ENCODE data around the gene ACTR8. TPM values are rescaled to one million over a fixed set of nuclear protein-coding genes. Genes with fewer than 3 reads are reported as not detected.

ACTR8 gene
- total RNA-seq, 2 experiments from 2014 or later = 29.8 to 30.3 TPM

GRCh38 chr3:53842436-53843194, 39.3 kb downstream of the ACTR8 start:
- DNase-seq = no peak
- no peak overlapping the region for H3K27ac Mint-ChIP-seq
- peaks cover 36% of the 10 kb centered on the region for H3K27me3 Mint-ChIP-seq (ENCODE audit: low read depth)
- H3K36me3 Mint-ChIP-seq (ENCODE audit: low read depth) = no peaks in the 10 kb centered on the region
- no peak overlapping the region for H3K4me3 Mint-ChIP-seq
- peaks cover 2% of the 10 kb centered on the region for H3K4me1 Mint-ChIP-seq (ENCODE audit: low read depth)
- CTCF ChIA-PET = no interaction called here
- intact Hi-C loops (cut with micrococcal nuclease) = no loop called here
- H3K9me3 Mint-ChIP-seq = no peaks in the 10 kb centered on the region

GRCh38 chr3:53841296-53841695, 40.7 kb downstream of the ACTR8 start:
- Mint-ChIP-seq H3K27ac (no peak overlapping the region), H3K4me3 (no peak overlapping the region), H3K9me3 (no peaks in the 10 kb centered on the region), H3K27me3 (ENCODE audit: low read depth) (peaks cover 28% of the 10 kb centered on the region), H3K4me1 (ENCODE audit: low read depth) (no peaks in the 10 kb centered on the region), H3K36me3 (ENCODE audit: low read depth) (no peaks in the 10 kb centered on the region)
- intact Hi-C loops (cut with micrococcal nuclease) = no loop called here
- DNase-seq = no peak
- CTCF ChIA-PET = no interaction called here

- Mint-ChIP-seq H3K27me3 (ENCODE audit: low read depth) (peaks cover 2% of the 10 kb centered on the region), H3K27ac (no peak overlapping the region), H3K4me3 (no peak overlapping the region), H3K9me3 (no peaks in the 10 kb centered on the region), H3K36me3 (ENCODE audit: low read depth) (no peaks in the 10 kb centered on the region), H3K4me1 (ENCODE audit: low read depth) (no peaks in the 10 kb centered on the region)
- CTCF ChIA-PET = no interaction called here
- intact Hi-C loops (cut with micrococcal nuclease) = no loop called here
- no peak for DNase-seq
These were observed 44.6 kb downstream of the ACTR8 start for GRCh38 chr3:53837331-53837730.

- no peaks in the 10 kb centered on the region for H3K9me3 Mint-ChIP-seq
- H3K4me1 Mint-ChIP-seq (ENCODE audit: low read depth) = no peaks in the 10 kb centered on the region
- DNase-seq = no peak
- CTCF ChIA-PET = no interaction called here
- H3K27ac Mint-ChIP-seq = no peak overlapping the region
- intact Hi-C loops (cut with micrococcal nuclease) = no loop called here
- no peak overlapping the region for H3K4me3 Mint-ChIP-seq
- peaks cover 2% of the 10 kb centered on the region for H3K27me3 Mint-ChIP-seq (ENCODE audit: low read depth)
- H3K36me3 Mint-ChIP-seq (ENCODE audit: low read depth) = no peaks in the 10 kb centered on the region
These were observed 45.7 kb downstream of the ACTR8 start for GRCh38 chr3:53836084-53836872.

GRCh38 chr3:53835257-53835656, 46.7 kb downstream of the ACTR8 start:
- H3K27ac Mint-ChIP-seq = no peak overlapping the region
- CTCF ChIA-PET = no interaction called here

GRCh38 chr3:53834429-53835095, 47.4 kb downstream of the ACTR8 start:
- no peak for DNase-seq
- Mint-ChIP-seq H3K9me3 (no peaks in the 10 kb centered on the region), H3K4me1 (ENCODE audit: low read depth) (no peaks in the 10 kb centered on the region), H3K4me3 (no peak overlapping the region), H3K27ac (no peak overlapping the region), H3K36me3 (ENCODE audit: low read depth) (no peaks in the 10 kb centered on the region), H3K27me3 (ENCODE audit: low read depth) (peaks cover 2% of the 10 kb centered on the region)
- CTCF ChIA-PET = no interaction called here
- intact Hi-C loops (cut with micrococcal nuclease) = no loop called here

More at GRCh38 chr3:53835257-53835656, 46.7 kb downstream of the ACTR8 start:
- Mint-ChIP-seq H3K4me1 (ENCODE audit: low read depth) (no peaks in the 10 kb centered on the region), H3K27me3 (ENCODE audit: low read depth) (peaks cover 2% of the 10 kb centered on the region), H3K4me3 (no peak overlapping the region), H3K36me3 (ENCODE audit: low read depth) (no peaks in the 10 kb centered on the region), H3K9me3 (no peaks in the 10 kb centered on the region)
- DNase-seq = no peak
- intact Hi-C loops (cut with micrococcal nuclease) = no loop called here

GRCh38 chr3:53833700-53834099, 48.3 kb downstream of the ACTR8 start:
- intact Hi-C loops (cut with micrococcal nuclease) = no loop called here
- H3K27me3 Mint-ChIP-seq (ENCODE audit: low read depth) = no peaks in the 10 kb centered on the region
- H3K36me3 Mint-ChIP-seq (ENCODE audit: low read depth) = no peaks in the 10 kb centered on the region
- H3K4me1 Mint-ChIP-seq (ENCODE audit: low read depth) = no peaks in the 10 kb centered on the region
- no peak overlapping the region for H3K27ac Mint-ChIP-seq
- no peak overlapping the region for H3K4me3 Mint-ChIP-seq
- DNase-seq = no peak
- CTCF ChIA-PET = no interaction called here
- no peaks in the 10 kb centered on the region for H3K9me3 Mint-ChIP-seq

- no peaks in the 10 kb centered on the region for H3K27me3 Mint-ChIP-seq (ENCODE audit: low read depth)
- no peaks in the 10 kb centered on the region for H3K36me3 Mint-ChIP-seq (ENCODE audit: low read depth)
- no peak overlapping the region for H3K4me3 Mint-ChIP-seq
- intact Hi-C loops (cut with micrococcal nuclease) = no loop called here
- H3K9me3 Mint-ChIP-seq = no peaks in the 10 kb centered on the region
- CTCF ChIA-PET = no interaction called here
- no peak for DNase-seq
- H3K27ac Mint-ChIP-seq = no peak overlapping the region
- H3K4me1 Mint-ChIP-seq (ENCODE audit: low read depth) = no peaks in the 10 kb centered on the region
These were observed 48.8 kb downstream of the ACTR8 start for GRCh38 chr3:53833053-53833645.

GRCh38 chr3:53830944-53831343, 51.0 kb downstream of the ACTR8 start:
- H3K27ac Mint-ChIP-seq = no peak overlapping the region
- no peak for DNase-seq
- no peaks in the 10 kb centered on the region for H3K36me3 Mint-ChIP-seq (ENCODE audit: low read depth)
- CTCF ChIA-PET = no interaction called here
- intact Hi-C loops (cut with micrococcal nuclease) = no loop called here
- no peaks in the 10 kb centered on the region for H3K9me3 Mint-ChIP-seq
- no peak overlapping the region for H3K4me3 Mint-ChIP-seq
- no peaks in the 10 kb centered on the region for H3K4me1 Mint-ChIP-seq (ENCODE audit: low read depth)
- no peaks in the 10 kb centered on the region for H3K27me3 Mint-ChIP-seq (ENCODE audit: low read depth)

GRCh38 chr3:53829605-53830004, 52.3 kb downstream of the ACTR8 start:
- H3K9me3 Mint-ChIP-seq = no peaks in the 10 kb centered on the region
- intact Hi-C loops (cut with micrococcal nuclease) = no loop called here
- DNase-seq = no peak
- CTCF ChIA-PET = no interaction called here
- H3K36me3 Mint-ChIP-seq (ENCODE audit: low read depth) = no peaks in the 10 kb centered on the region
- H3K4me1 Mint-ChIP-seq (ENCODE audit: low read depth) = no peaks in the 10 kb centered on the region
- H3K27me3 Mint-ChIP-seq (ENCODE audit: low read depth) = no peaks in the 10 kb centered on the region
- H3K4me3 Mint-ChIP-seq = no peak overlapping the region
- no peak overlapping the region for H3K27ac Mint-ChIP-seq

- intact Hi-C loops (cut with micrococcal nuclease) = no loop called here
- Mint-ChIP-seq H3K4me3 (no peak overlapping the region), H3K27me3 (ENCODE audit: low read depth) (no peaks in the 10 kb centered on the region), H3K4me1 (ENCODE audit: low read depth) (no peaks in the 10 kb centered on the region), H3K9me3 (no peaks in the 10 kb centered on the region), H3K36me3 (ENCODE audit: low read depth) (no peaks in the 10 kb centered on the region), H3K27ac (no peak overlapping the region)
- CTCF ChIA-PET = no interaction called here
- DNase-seq = no peak
These were observed 53.4 kb downstream of the ACTR8 start for GRCh38 chr3:53828581-53828980.

GRCh38 chr3:53826048-53826447, 55.9 kb downstream of the ACTR8 start:
- CTCF ChIA-PET = interaction anchor here (0.6 kb wide), 1 partner anchor 10 kb away, joined by 4 read pairs; no protein-coding TSS in a partner anchor
- intact Hi-C loops (cut with micrococcal nuclease) = no loop called here
- Mint-ChIP-seq H3K27ac (no peak overlapping the region), H3K9me3 (no peaks in the 10 kb centered on the region), H3K4me3 (no peak overlapping the region), H3K36me3 (ENCODE audit: low read depth) (no peaks in the 10 kb centered on the region), H3K4me1 (ENCODE audit: low read depth) (no peaks in the 10 kb centered on the region), H3K27me3 (ENCODE audit: low read depth) (no peaks in the 10 kb centered on the region)
- DNase-seq = no peak
